Measurements from ENCODE around the gene VPREB1. TPM values are rescaled to one million over a fixed set of nuclear protein-coding genes. Genes with fewer than 3 reads are reported as not detected.
"Not testable (repeated sequence)": the region's sequence is repeated elsewhere in the genome, so short reads cannot be mapped to it uniquely, and the experiment has no call there.

VPREB1 gene
- total RNA-seq, 4 donors from 2014 or later, result 2.6 TPM; not detected in 3

DNA sequence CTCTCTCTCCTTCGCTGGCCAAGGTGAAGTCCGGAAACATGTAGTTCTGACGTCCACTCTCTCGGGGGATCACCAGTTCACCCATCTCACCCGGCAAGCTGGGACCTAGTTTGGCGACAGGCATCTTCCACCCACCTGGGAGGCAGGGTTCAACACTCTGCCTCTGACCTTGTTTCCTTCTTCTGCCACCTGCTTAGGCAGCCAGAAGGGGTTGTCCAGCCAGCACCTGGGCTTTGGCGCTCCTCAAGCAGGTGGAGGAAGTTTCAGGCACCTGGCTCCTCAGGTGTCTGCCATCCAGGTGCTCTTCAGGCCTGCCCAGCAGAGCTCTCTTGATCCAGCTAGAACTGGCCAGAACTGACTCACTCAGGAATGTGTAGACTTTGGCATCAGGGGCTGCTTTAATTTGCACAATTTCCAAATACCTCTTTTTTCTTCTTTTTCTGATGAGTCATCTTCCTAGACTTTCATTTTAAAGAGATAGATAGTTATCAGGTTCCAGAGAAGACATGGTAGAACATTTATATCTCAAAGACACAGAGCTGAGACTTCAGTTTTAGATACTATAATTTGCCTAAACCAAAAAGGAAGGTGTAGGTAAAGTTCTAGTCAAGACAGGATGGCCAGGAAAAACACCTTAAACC lies 25.6 kb downstream of the VPREB1 start:
- intact Hi-C loops (cut with DNase I; ENCODE audit: low total_unique reads); H3K27me3 ChIP-seq; H3K9me3 ChIP-seq; DNase-seq; H3K4me1 ChIP-seq; H3K36me3 ChIP-seq; H3K27ac ChIP-seq; H3K4me3 ChIP-seq: not testable (repeated sequence)

DNA sequence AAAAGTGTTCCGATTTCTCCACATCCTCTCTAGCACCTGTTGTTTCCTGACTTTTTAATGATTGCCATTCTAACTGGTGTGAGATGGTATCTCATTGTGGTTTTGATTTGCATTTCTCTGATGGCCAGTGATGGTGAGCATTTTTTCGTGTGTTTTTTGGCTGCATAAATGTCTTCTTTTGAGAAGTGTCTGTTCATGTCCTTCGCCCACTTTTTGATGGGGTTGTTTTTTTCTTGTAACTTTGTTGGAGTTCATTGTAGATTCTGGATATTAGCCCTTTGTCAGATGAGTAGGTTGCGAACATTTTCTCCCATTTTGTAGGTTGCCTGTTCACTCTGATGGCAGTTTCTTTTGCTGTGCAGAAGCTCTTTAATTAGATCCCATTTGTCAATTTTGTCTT lies 32.8 kb downstream of the VPREB1 start:
- H3K9me3 ChIP-seq; H3K27me3 ChIP-seq; H3K4me1 ChIP-seq; H3K36me3 ChIP-seq; H3K4me3 ChIP-seq; DNase-seq; intact Hi-C loops (cut with DNase I; ENCODE audit: low total_unique reads); H3K27ac ChIP-seq: not testable (repeated sequence)

DNA sequence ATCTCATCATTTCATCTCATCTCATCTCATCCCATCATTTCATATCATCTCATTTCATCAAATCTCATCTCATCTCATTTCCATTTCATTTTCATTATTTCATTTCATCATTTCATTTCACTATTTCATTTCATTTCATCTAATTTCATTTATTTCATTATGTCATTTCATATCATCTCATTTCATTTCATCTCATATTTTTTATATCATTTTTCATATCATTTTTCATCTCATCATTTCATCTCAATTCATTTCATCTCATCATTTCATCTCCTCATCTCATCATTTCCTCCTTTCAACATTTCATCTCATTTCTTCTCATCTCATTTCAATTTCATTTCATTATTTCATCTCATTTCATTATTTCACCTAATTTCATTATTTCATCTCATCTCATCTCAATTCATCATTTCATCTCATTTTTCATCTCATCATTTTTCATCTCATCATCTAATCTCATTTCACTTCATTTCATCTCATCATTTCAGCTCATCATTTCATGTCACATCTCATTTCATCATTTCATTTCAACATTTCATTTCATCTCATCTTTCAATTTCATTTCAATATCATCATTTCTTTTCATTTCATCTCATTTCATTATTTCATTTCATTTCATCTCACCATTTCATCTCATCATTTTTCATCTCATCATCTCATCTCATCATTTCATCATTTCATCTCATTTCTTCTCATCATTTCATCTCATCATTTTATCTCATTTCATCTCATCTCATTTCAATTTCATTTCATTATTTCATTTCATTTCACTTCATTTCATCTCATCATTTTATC lies 40.6 kb downstream of the VPREB1 start:
- H3K27me3 ChIP-seq; H3K36me3 ChIP-seq; H3K4me1 ChIP-seq; DNase-seq; H3K4me3 ChIP-seq; intact Hi-C loops (cut with DNase I; ENCODE audit: low total_unique reads); H3K27ac ChIP-seq; H3K9me3 ChIP-seq: not testable (repeated sequence)

DNA sequence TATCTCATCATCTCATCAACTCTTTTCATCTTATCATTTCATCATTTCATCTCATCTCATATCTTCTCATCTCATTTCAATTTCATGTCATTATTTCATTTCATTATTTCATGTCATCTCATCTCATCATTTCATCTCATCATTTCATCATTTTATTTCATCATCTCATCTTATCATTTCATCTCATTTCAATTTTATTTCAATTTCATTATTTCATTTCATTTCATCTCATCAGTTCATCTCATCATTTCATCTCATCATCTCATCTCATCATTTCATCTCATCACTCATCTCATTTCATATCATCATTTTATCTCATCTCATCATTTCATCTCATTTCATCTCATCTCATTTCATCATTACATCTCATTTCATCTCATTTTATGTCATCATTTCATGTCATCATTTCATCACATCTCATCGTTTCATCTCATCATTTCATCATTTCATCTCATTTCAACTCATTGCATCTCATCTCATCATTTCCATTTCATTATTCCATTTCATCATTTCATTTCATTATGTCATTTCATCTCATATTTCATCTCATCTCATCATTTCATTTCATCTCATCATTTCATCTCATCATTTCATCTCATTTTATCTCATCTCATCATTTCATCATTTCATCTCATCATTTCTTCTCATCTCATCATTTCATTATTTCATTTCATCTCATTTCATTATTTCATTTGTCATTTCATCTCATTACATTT lies 42.0 kb downstream of the VPREB1 start:
- intact Hi-C loops (cut with DNase I; ENCODE audit: low total_unique reads); H3K27me3 ChIP-seq; H3K4me3 ChIP-seq; H3K27ac ChIP-seq; H3K4me1 ChIP-seq; H3K36me3 ChIP-seq; DNase-seq; H3K9me3 ChIP-seq: not testable (repeated sequence)

DNA sequence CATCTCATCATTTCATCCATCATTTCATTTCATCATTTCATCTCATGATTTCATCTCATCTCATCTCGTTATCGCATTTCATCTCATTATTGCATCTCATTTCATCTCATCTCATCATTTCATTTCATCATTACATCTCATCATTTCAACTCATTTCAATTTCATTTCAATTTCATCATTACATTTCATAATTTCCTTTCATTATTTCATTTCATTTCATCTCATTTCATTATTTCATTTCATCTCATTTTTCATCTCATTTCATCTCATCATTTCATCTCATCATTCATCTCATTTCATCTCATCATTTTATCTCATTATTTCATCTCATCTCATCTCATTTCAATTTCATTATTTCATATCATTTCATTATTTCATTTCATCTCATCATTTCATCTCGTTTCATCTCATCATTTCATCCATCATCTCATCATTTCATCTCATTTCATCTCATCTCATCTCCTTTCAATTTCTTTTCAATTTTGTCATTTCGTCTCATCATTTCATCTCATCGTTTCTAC lies 42.6 kb downstream of the VPREB1 start:
- H3K27me3 ChIP-seq; H3K36me3 ChIP-seq; H3K4me3 ChIP-seq; H3K27ac ChIP-seq; H3K4me1 ChIP-seq; H3K9me3 ChIP-seq; DNase-seq; intact Hi-C loops (cut with DNase I; ENCODE audit: low total_unique reads): not testable (repeated sequence)

DNA sequence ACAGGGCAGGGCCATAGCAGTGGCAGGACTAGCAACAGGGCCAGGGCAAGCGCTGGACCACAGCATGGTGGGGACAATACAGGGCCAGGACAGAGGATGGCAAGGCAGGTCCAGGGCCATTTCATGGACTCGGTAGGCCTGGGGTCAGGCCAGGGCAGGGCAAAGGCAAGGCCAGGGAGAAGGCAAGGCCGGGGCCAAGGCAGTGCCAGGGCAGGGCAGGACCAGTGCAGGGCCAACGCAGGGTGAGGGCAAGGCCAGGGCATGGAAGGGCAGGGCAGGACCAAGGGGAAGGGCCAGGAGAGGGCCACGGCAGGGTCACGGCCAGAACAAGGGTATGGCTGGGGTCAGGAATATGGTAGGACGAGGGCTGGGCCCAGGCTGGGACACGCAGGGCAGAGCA lies 45.1 kb downstream of the VPREB1 start:
- H3K4me3 ChIP-seq; DNase-seq; H3K4me1 ChIP-seq; H3K27me3 ChIP-seq; intact Hi-C loops (cut with DNase I; ENCODE audit: low total_unique reads); H3K36me3 ChIP-seq; H3K9me3 ChIP-seq; H3K27ac ChIP-seq: not testable (repeated sequence)

DNA sequence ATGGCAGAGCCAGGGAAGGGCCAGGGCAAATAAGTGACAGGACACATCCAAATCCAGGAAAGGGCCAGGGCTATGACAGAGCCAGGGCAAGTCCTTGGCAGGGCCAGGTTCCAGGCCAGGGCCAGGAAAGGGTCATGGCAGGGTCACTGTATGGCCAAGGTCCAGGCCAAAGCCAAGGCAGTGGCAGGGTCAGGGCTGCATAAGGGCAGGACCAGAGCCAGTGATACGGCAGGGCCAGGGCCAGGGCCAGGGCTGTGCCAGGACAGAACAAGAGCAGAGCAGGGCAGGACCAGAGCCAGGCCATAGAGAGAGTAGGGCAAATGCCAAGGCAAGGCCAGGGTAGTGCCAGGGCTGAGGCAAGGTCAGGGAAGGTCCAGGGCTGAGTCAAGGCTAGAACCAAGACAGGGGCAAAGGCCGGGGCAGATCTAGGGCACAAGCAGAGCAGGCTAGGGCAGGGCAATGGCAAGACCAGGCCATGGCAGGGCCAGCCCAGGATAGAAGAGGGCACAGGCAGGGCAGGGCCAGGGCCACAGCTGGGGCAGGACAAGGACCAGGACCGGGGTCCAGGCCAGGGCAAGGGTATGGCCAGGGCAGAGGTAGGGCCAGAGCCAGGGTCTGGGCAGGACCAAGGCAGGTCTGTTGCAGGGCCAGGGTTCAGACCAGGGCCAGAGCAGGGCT lies 46.7 kb downstream of the VPREB1 start:
- H3K27ac ChIP-seq; H3K4me3 ChIP-seq; H3K36me3 ChIP-seq; DNase-seq; H3K27me3 ChIP-seq; H3K9me3 ChIP-seq; H3K4me1 ChIP-seq; intact Hi-C loops (cut with DNase I; ENCODE audit: low total_unique reads): not testable (repeated sequence)

DNA sequence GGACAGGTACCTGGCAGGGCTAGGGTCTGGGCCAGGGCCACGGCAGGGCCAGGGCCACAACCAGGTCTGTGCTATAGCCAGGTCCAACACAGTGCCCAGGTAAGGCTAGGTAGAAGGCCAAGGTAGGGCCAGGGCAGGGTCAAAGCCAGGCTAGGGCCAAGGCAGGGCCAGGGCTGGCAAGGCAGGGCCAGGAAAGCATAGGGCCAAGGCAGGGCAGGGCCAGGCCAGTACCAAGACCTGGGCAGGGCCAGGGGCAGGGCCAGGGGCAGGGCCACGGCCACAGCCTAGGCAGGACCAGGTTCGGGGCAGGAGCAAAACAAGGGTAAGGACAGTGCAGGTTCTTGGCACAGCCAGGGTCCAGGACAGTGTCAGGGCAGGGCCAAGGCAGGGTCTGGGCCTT lies 48.1 kb downstream of the VPREB1 start:
- H3K27me3 ChIP-seq; H3K9me3 ChIP-seq; intact Hi-C loops (cut with DNase I; ENCODE audit: low total_unique reads); H3K27ac ChIP-seq; H3K36me3 ChIP-seq; DNase-seq; H3K4me1 ChIP-seq; H3K4me3 ChIP-seq: not testable (repeated sequence)

DNA sequence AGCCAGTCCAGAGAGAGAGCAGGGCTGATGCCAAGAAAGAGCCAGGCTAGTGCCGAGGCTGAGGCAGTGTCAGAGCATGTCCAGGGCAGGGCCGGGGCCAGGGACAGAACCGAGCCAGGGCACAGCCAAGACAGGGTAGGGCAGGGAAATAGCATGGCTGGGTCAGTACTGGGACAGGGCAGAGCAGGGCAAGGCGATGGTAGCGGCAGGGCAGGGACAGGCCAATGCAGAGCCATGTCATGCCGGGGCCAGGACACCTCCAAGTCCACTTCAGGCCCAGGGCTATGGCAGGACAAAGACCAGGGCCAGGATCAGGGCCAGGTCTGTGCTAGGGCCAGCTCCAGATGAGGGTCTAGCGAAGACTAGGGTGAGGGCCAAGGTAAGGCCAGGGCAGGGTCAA lies 48.9 kb downstream of the VPREB1 start:
- DNase-seq; intact Hi-C loops (cut with DNase I; ENCODE audit: low total_unique reads); H3K4me1 ChIP-seq; H3K4me3 ChIP-seq; H3K36me3 ChIP-seq; H3K9me3 ChIP-seq; H3K27me3 ChIP-seq; H3K27ac ChIP-seq: not testable (repeated sequence)

DNA sequence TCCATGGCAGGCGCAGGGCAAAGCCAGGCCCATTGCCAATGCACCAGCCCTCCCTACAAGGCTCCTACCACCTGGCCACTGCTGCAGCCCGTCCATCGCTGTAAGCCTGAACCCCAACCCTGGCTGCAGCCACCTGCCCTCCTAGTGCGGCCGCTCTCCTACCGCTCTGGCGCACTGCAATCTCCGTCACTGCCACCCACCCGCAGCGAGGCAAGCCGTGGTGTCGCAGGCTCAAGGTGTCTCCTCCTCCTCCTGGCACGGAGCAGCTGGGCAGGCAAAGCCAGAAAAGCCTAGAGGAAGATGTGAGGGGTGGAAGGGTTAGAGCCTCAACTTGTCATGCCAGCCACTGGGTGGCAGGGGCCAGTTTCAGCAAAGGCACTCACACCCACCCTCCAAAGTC lies 50.1 kb downstream of the VPREB1 start:
- DNase-seq; H3K4me1 ChIP-seq; H3K27ac ChIP-seq; intact Hi-C loops (cut with DNase I; ENCODE audit: low total_unique reads); H3K4me3 ChIP-seq; H3K27me3 ChIP-seq; H3K36me3 ChIP-seq; H3K9me3 ChIP-seq: not testable (repeated sequence)
